IMR-90 (cell line): ENCODE measurements around the gene HOXC10. TPM values are rescaled to one million over a fixed set of nuclear protein-coding genes. Genes with fewer than 3 reads are reported as not detected.

Experiments
- ATAC-seq: fragments of 200-7000 bp; cut with Tn5 transposase; 2 replicates; pipeline ENCODE4 v1.9.1; 2020; ENCODE audit warnings: low read depth, mild to moderate bottlenecking, moderate library complexity
- BruUV-seq: library from RNA; stranded (reverse); fragments of 400-500 nt; replicated peaks from 2 replicates; lab custom pipeline; 2021; lab: Mats Ljungman, UMichigan
- CTCF ChIA-PET: fragments of 300-600 bp; formaldehyde crosslinking; extraction: SDS; loops from one replicate; lab custom pipeline; 2021; ENCODE audit warnings: antibody characterized with exemption; lab: Yijun Ruan, JAX
- POLR2A ChIA-PET: fragments of 300-600 bp; sonication (Branson Sonifier 250); formaldehyde crosslinking; loops from one replicate; lab custom pipeline; 2022; ENCODE audit warnings: antibody characterized with exemption; ENCODE audit not compliant: unreplicated experiment; lab: Charles Lee
- DNase-seq: peaks from one replicate; pipeline ENCODE4 v3.0.0; 2013
- H2AFZ ChIP-seq: replicated peaks from 2 replicates; pipeline ENCODE3; 2013; ENCODE audit warnings: low read length, mild to moderate bottlenecking; ENCODE audit not compliant: poor library complexity
- H2AK5ac ChIP-seq: 2 replicates; pipeline ENCODE4 v1.6.1; 2013; ENCODE audit warnings: low read depth, low read length, inconsistent platforms
- H2AK9ac ChIP-seq: replicated peaks from 2 replicates; pipeline ENCODE3; 2013; ENCODE audit warnings: mild to moderate bottlenecking, low read depth, low read length, moderate library complexity; ENCODE audit not compliant: poor library complexity
- H2BK120ac ChIP-seq: 2 replicates; pipeline ENCODE4 v1.6.1; 2013; ENCODE audit warnings: low read depth, low read length, inconsistent platforms
- H2BK15ac ChIP-seq: 3 replicates; pipeline ENCODE4 v1.6.1; 2013; ENCODE audit warnings: low read depth, low read length, inconsistent platforms
- H2BK20ac ChIP-seq: 2 replicates; pipeline ENCODE4 v1.6.1; 2013; ENCODE audit warnings: low read depth, mild to moderate bottlenecking, inconsistent platforms, low read length, moderate library complexity
- H2BK5ac ChIP-seq: 2 replicates; pipeline ENCODE4 v1.6.1; 2013; ENCODE audit warnings: mild to moderate bottlenecking, low read depth, low read length, inconsistent platforms; ENCODE audit not compliant: poor library complexity, severe bottlenecking
- H3K14ac ChIP-seq: replicated peaks from 2 replicates; pipeline ENCODE4 v1.6.1; 2013; ENCODE audit warnings: low read depth, low read length, inconsistent platforms
- H3K18ac ChIP-seq: 2 replicates; pipeline ENCODE4 v1.6.1; 2013; ENCODE audit warnings: low read depth, low read length, control low read depth
- H3K23ac ChIP-seq: 2 replicates; pipeline ENCODE4 v1.6.1; 2013; ENCODE audit warnings: low read depth, low read length, inconsistent platforms
- H3K27ac ChIP-seq: 2 replicates; pipeline ENCODE4 v1.5.1; 2013; ENCODE audit warnings: mild to moderate bottlenecking, control low read depth, low read length; ENCODE audit not compliant: insufficient read depth
- H3K27me3 ChIP-seq: 2 replicates; pipeline ENCODE4 v1.6.1; 2013; ENCODE audit warnings: low read length; ENCODE audit not compliant: control insufficient read depth, insufficient read depth
- H3K36me3 ChIP-seq: 2 replicates; pipeline ENCODE4 v1.6.1; 2013; ENCODE audit warnings: low read length, mixed read lengths; ENCODE audit not compliant: control insufficient read depth, insufficient read depth
- H3K4ac ChIP-seq: 2 replicates; pipeline ENCODE4 v1.6.1; 2013; ENCODE audit warnings: low read depth, low read length, inconsistent platforms
- H3K4me1 ChIP-seq: 2 replicates; pipeline ENCODE4 v1.6.1; 2013; ENCODE audit warnings: low read length, mixed read lengths; ENCODE audit not compliant: control insufficient read depth, insufficient read depth
- H3K4me2 ChIP-seq: 2 replicates; pipeline ENCODE4 v1.6.1; 2013; ENCODE audit warnings: low read depth, mild to moderate bottlenecking, control low read depth, low read length, moderate library complexity
- H3K4me3 ChIP-seq: 2 replicates; pipeline ENCODE4 v1.5.1; 2013; ENCODE audit warnings: low read depth, mild to moderate bottlenecking, control low read depth, low read length, moderate library complexity; ENCODE audit not compliant: insufficient read depth
- H3K56ac ChIP-seq: 2 replicates; pipeline ENCODE4 v1.6.1; 2013; ENCODE audit warnings: low read length, inconsistent platforms; ENCODE audit not compliant: insufficient read depth; ENCODE audit errors: extremely low read depth
- H3K79me1 ChIP-seq, 2 experiments: 2 replicates each; pipeline ENCODE4 v1.6.1; 2013; ENCODE audit warnings: low read length in 2 of 2, inconsistent platforms in 1 of 2, low read depth in 1 of 2
- H3K9ac ChIP-seq: 2 replicates; pipeline ENCODE4 v1.6.1; 2013; ENCODE audit warnings: low read depth, low read length, control low read depth
- H3K9me1 ChIP-seq: 2 replicates; pipeline ENCODE4 v1.6.1; 2013; ENCODE audit warnings: low read length, inconsistent platforms; ENCODE audit not compliant: insufficient read depth
- H3K9me3 ChIP-seq: 2 replicates; pipeline ENCODE4 v1.6.1; 2013; ENCODE audit warnings: low read length; ENCODE audit not compliant: control insufficient read depth, insufficient read depth
- H4K20me1 ChIP-seq: 2 replicates; pipeline ENCODE4 v1.6.1; 2013; ENCODE audit warnings: low read length, inconsistent platforms; ENCODE audit not compliant: insufficient read depth
- H4K5ac ChIP-seq: 2 replicates; pipeline ENCODE4 v1.6.1; 2013; ENCODE audit warnings: mild to moderate bottlenecking, low read depth, low read length, control low read depth
- H4K8ac ChIP-seq, 2 experiments: 2 replicates each; pipeline ENCODE4 v1.6.1; 2013; ENCODE audit warnings: low read depth in 2 of 2, low read length in 2 of 2, control low read depth in 1 of 2, inconsistent platforms in 1 of 2
- H4K91ac ChIP-seq: 2 replicates; pipeline ENCODE4 v1.6.1; 2013; ENCODE audit warnings: low read depth, low read length, inconsistent platforms; ENCODE audit not compliant: insufficient read depth
- BHLHE40 ChIP-seq: fragments of 150-350 bp; IDR thresholded peaks from 2 replicates; pipeline ENCODE4 v1.6.1; 2016; ENCODE audit warnings: mild to moderate bottlenecking, low read depth, low read length
- CEBPB ChIP-seq: IDR thresholded peaks from 2 replicates; pipeline ENCODE4 v1.6.1; 2012; ENCODE audit warnings: low read depth, low read length, improper control_type of control experiment
- CHD1 ChIP-seq: IDR thresholded peaks from 2 replicates; pipeline ENCODE4 v1.6.1; 2012; ENCODE audit warnings: low read depth, low read length, improper control_type of control experiment
- CTCF ChIP-seq: conservative IDR thresholded peaks from 2 replicates; pipeline ENCODE4 v1.5.1; 2012; ENCODE audit warnings: mild to moderate bottlenecking, low read depth, low read length, improper control_type of control experiment
- MAFK ChIP-seq: IDR thresholded peaks from 2 replicates; pipeline ENCODE4 v1.6.1; 2012; ENCODE audit warnings: low read depth, low read length, improper control_type of control experiment
- MAZ ChIP-seq: IDR thresholded peaks from 2 replicates; pipeline ENCODE4 v1.6.1; 2012; ENCODE audit warnings: low read depth, mild to moderate bottlenecking, low read length, improper control_type of control experiment, moderate library complexity, borderline replicate concordance
- MXI1 ChIP-seq: IDR thresholded peaks from 2 replicates; pipeline ENCODE4 v1.6.1; 2012; ENCODE audit warnings: low read depth, mild to moderate bottlenecking, low read length, moderate library complexity, borderline replicate concordance
- POLR2A ChIP-seq: IDR thresholded peaks from 2 replicates; pipeline ENCODE4 v1.6.1; 2012; ENCODE audit warnings: mild to moderate bottlenecking, low read depth, low read length
- RAD21 ChIP-seq: IDR thresholded peaks from 2 replicates; pipeline ENCODE4 v1.6.1; 2012; ENCODE audit warnings: low read length, improper control_type of control experiment
- RCOR1 ChIP-seq: IDR thresholded peaks from 2 replicates; pipeline ENCODE4 v1.6.1; 2012; ENCODE audit warnings: mild to moderate bottlenecking, low read length, improper control_type of control experiment; ENCODE audit not compliant: insufficient replicate concordance
- RFX5 ChIP-seq: IDR thresholded peaks from 2 replicates; pipeline ENCODE4 v1.8.0; 2012; ENCODE audit warnings: low read depth, mild to moderate bottlenecking, low read length, moderate library complexity
- SMC3 ChIP-seq: fragments of 150-350 bp; IDR thresholded peaks from 2 replicates; pipeline ENCODE4 v1.6.1; 2016; ENCODE audit warnings: low read depth, mild to moderate bottlenecking, antibody characterized with exemption, low read length, moderate library complexity
- WGBS, 2 experiments: methylation state at CpG; one replicate each; pipeline versions ENCODE4 v1.1.5 to v1.1.7; 2013; ENCODE audit warnings: missing lambda C conversion rate in 2 of 2; ENCODE audit not compliant: insufficient read length in 1 of 2; ENCODE audit errors: extremely low coverage in 2 of 2; 5-methylcytosine and 5-hydroxymethylcytosine counted together
- dilution Hi-C: fragments of 300-500 bp; cut with HindIII; formaldehyde crosslinking; loops from one replicate; pipeline ENCODE4 v1.14.3; 2018; ENCODE audit warnings: low sequenced_read_pairs; ENCODE audit not compliant: unreplicated experiment
- in situ Hi-C: fragments of 300-500 bp; cut with MboI; formaldehyde crosslinking; loops from 3 replicates; pipeline ENCODE4 v1.14.3; 2019; ENCODE audit warnings: low sequenced_read_pairs, inconsistent platforms, mixed read lengths
- intact Hi-C: fragments of 100-400 bp; cut with micrococcal nuclease; formaldehyde crosslinking; loops from 2 replicates; pipeline ENCODE4 v1.10.0; 2022
- polyA plus RNA-seq, 3 experiments: library from polyadenylated mRNA; depleted of rRNA; stranded (reverse); fragments of >200 nt; gene quantifications; 2 replicates each; pipeline ENCODE4 v1.2.3, GENCODE V29; 2012; ENCODE audit warnings: low replicate concordance in 1 of 3
- total RNA-seq: library from RNA; depleted of rRNA; stranded (reverse); fragments of >200 nt; gene quantifications from 2 replicates; pipeline ENCODE4 v1.2.3, GENCODE V29; 2012
- TF ChIP-seq, protein P1 (sequence below): fragments of 150-350 bp; IDR thresholded peaks from 2 replicates; pipeline ENCODE4 v1.6.1; 2017; ENCODE audit warnings: mild to moderate bottlenecking, antibody characterized with exemption, low read length, low read depth
- TF ChIP-seq, protein P2 (sequence below): fragments of 150-350 bp; IDR thresholded peaks from 2 replicates; pipeline ENCODE4 v1.6.1; 2016; ENCODE audit warnings: low read depth, mild to moderate bottlenecking, low read length, moderate library complexity, borderline replicate concordance

Gene HOXC10
- total and polyA plus RNA-seq, 2 of the 4 experiments (the other 2 are of a cell fraction), result 0.15 TPM; not detected in 1

DNA sequence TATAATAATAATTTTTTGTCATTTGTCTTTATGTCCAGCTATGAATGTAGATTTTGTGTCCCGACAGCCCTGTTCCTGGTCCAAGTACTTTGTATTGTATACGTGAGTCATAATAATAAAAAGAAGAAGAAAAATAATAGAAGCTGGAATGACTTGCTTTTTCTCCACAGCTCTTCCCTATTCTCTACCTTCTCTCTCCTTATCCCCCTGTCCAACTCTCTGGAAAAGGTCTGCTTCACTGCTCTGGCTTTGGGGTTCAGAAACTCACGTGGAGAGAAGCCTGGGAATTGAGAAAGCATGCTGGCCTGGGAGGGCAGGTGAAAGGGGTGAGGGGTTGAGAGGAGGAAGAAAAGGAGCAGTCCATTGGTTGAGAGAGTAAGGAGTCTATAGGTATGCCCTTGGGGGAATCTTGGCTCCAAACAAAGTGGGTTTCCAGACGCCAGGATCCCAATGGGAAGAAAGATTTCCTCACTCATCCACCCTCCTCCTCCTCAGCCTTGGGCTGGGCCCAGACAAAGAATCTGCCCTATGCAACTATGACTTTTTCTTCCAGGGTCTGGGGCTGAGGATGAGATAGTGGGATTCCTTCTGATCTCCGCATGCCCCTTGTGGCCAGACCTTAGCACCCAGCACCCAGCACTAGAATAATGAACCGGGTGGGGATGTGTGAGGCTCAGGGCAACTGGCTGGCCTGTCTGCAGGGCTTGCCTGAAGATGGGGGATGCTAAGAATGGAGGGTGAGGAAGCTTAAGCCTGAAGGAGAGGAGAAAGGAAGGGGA, 27.9 kb downstream of the HOXC10 start:
- no peak overlapping the region for H2AK5ac ChIP-seq
- H3K18ac ChIP-seq, result no peak overlapping the region
- no peak overlapping the region for H3K9ac ChIP-seq
- H3K14ac ChIP-seq, result no peak overlapping the region
- no peaks in the 10 kb centered on the region for H3K4me1 ChIP-seq
- no TSS peak for BruUV-seq
- WGBS, 2 experiments, result no CpG with 5 or more reads among the region's 6 CpGs
- no peak overlapping the region for H4K8ac ChIP-seq
- CTCF ChIA-PET, result interaction anchor here (0.5 to 0.8 kb wide), 2 partner anchors 150 to 188 kb away, joined by 3 read pairs; no protein-coding TSS in a partner anchor
- in situ Hi-C loops, result no loop called here
- H4K91ac ChIP-seq, result no peak overlapping the region
- dilution Hi-C loops, result no loop called here
- peaks cover 4% of the 10 kb centered on the region for H3K9me3 ChIP-seq
- H2AK9ac ChIP-seq, result no peak overlapping the region
- H3K4me2 ChIP-seq, result no peak overlapping the region
- intact Hi-C loops, result no loop called here
- no peak overlapping the region for H3K56ac ChIP-seq
- no peak overlapping the region for H4K5ac ChIP-seq
- no peak overlapping the region for H2AFZ ChIP-seq
- no peak overlapping the region for H2BK15ac ChIP-seq
- peaks cover 89% of the 10 kb centered on the region for H3K27me3 ChIP-seq
- H2BK5ac ChIP-seq, result no peak overlapping the region
- H3K79me1 ChIP-seq, result no peaks in the 10 kb centered on the region
- H3K23ac ChIP-seq, result no peak overlapping the region
- H3K9me1 ChIP-seq, result no peaks in the 10 kb centered on the region
- ATAC-seq (no peak), DNase-seq (no peak)
- no peaks in the 10 kb centered on the region for H3K36me3 ChIP-seq
- H3K27ac ChIP-seq, result no peak overlapping the region
- POLR2A ChIA-PET, result no interaction called here
- H3K4me3 ChIP-seq, result no peak overlapping the region
- no peaks in the 10 kb centered on the region for H4K20me1 ChIP-seq
- TF ChIP-seq POLR2A (no peak), MAFK (no peak), CTCF (no peak), MAZ (no peak), RCOR1 (no peak), CHD1 (no peak), BHLHE40 (no peak), MXI1 (no peak), CEBPB (no peak), RFX5 (no peak), RAD21 (no peak), SMC3 (no peak)
- TF ChIP-seq, protein P1, sequence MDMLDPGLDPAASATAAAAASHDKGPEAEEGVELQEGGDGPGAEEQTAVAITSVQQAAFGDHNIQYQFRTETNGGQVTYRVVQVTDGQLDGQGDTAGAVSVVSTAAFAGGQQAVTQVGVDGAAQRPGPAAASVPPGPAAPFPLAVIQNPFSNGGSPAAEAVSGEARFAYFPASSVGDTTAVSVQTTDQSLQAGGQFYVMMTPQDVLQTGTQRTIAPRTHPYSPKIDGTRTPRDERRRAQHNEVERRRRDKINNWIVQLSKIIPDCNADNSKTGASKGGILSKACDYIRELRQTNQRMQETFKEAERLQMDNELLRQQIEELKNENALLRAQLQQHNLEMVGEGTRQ, result no peak
- TF ChIP-seq, protein P2, sequence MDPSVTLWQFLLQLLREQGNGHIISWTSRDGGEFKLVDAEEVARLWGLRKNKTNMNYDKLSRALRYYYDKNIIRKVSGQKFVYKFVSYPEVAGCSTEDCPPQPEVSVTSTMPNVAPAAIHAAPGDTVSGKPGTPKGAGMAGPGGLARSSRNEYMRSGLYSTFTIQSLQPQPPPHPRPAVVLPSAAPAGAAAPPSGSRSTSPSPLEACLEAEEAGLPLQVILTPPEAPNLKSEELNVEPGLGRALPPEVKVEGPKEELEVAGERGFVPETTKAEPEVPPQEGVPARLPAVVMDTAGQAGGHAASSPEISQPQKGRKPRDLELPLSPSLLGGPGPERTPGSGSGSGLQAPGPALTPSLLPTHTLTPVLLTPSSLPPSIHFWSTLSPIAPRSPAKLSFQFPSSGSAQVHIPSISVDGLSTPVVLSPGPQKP, result no peak
- H2BK20ac ChIP-seq, result no peak overlapping the region
- no peak overlapping the region for H2BK120ac ChIP-seq
- H3K4ac ChIP-seq, result no peak overlapping the region
